CD14-positive monocyte (primary cell): ENCODE results near the gene APOH. TPM values are rescaled to one million over a fixed set of nuclear protein-coding genes. Genes with fewer than 3 reads are reported as not detected.

ENCODE experiments used
- DNase-seq, 3 donors: peaks; one replicate each; pipeline ENCODE4 v3.0.0-alpha.2; 2011 to 2022
- H2AFZ ChIP-seq: 2 replicates; pipeline ENCODE4 v1.6.0; 2012; ENCODE audit warnings: mild to moderate bottlenecking, low read depth, low read length, inconsistent platforms; ENCODE audit not compliant: insufficient read depth, poor library complexity, severe bottlenecking
- H3K27ac ChIP-seq, 2 donors: 1 replicate in 1 of 2; 2 replicates in 1 of 2; pipeline ENCODE4 v1.5.1; 2012 to 2013; ENCODE audit warnings: low read length in 2 of 2, control low read depth in 1 of 2, inconsistent platforms in 1 of 2, low read depth in 1 of 2, mild to moderate bottlenecking in 1 of 2
- H3K27me3 ChIP-seq, 2 donors: one replicate each; pipeline versions ENCODE4 v1.6.0 to v1.6.1; 2011 to 2013; ENCODE audit warnings: low read length in 2 of 2; ENCODE audit not compliant: control insufficient read depth in 2 of 2, insufficient read depth in 2 of 2
- H3K36me3 ChIP-seq, 2 donors: replicated peaks in 1 of 2; 1 replicate in 1 of 2; 2 replicates in 1 of 2; pipeline versions ENCODE4 v1.5.1 to v1.6.1; 2012 to 2013; ENCODE audit warnings: low read length in 2 of 2, control low read depth in 1 of 2, inconsistent platforms in 1 of 2, mild to moderate bottlenecking in 1 of 2; ENCODE audit not compliant: insufficient read depth in 2 of 2, control insufficient read depth in 1 of 2
- H3K4me1 ChIP-seq, 2 donors: 1 replicate in 1 of 2; 2 replicates in 1 of 2; pipeline versions ENCODE4 v1.5.1 to v1.6.1; 2012 to 2013; ENCODE audit warnings: low read length in 2 of 2, control low read depth in 1 of 2, inconsistent platforms in 1 of 2, mild to moderate bottlenecking in 1 of 2, moderate library complexity in 1 of 2; ENCODE audit not compliant: insufficient read depth in 2 of 2, control insufficient read depth in 1 of 2
- H3K4me2 ChIP-seq: replicated peaks from 2 replicates; pipeline ENCODE3; 2012; ENCODE audit warnings: low read length, moderate library complexity, mild to moderate bottlenecking; ENCODE audit not compliant: poor library complexity, severe bottlenecking; ENCODE audit errors: extremely low read depth
- H3K4me3 ChIP-seq, 3 experiments: fragments of 200-600 bp in 1 of 3; sonication (generic) in 1 of 3; replicated peaks in 1 of 3; 1 replicate in 2 of 3; 2 replicates in 1 of 3; pipeline ENCODE4 v1.5.1; 2011 to 2013; ENCODE audit warnings: low read length in 3 of 3, mild to moderate bottlenecking in 3 of 3, control low read depth in 2 of 3, low read depth in 2 of 3, inconsistent platforms in 1 of 3, moderate library complexity in 1 of 3
- H3K79me2 ChIP-seq: 2 replicates; pipeline ENCODE4 v1.6.0; 2012; ENCODE audit warnings: mild to moderate bottlenecking, control low read depth, inconsistent platforms, low read length, moderate library complexity; ENCODE audit not compliant: insufficient read depth
- H3K9ac ChIP-seq: 2 replicates; pipeline ENCODE4 v1.6.0; 2017; ENCODE audit warnings: low read length, mild to moderate bottlenecking; ENCODE audit not compliant: insufficient read depth, poor library complexity, severe bottlenecking
- H3K9me3 ChIP-seq, 2 donors: replicated peaks in 1 of 2; 1 replicate in 1 of 2; 2 replicates in 1 of 2; pipeline versions ENCODE4 v1.5.1 to v1.6.1; 2012 to 2013; ENCODE audit warnings: low read length in 2 of 2, control low read depth in 1 of 2; ENCODE audit not compliant: control insufficient read depth in 1 of 2, insufficient read depth in 1 of 2
- H4K20me1 ChIP-seq: 2 replicates; pipeline ENCODE4 v1.6.0; 2012; ENCODE audit warnings: mild to moderate bottlenecking, low read length, control low read depth, moderate library complexity; ENCODE audit not compliant: insufficient read depth
- H3K27ac Mint-ChIP-seq, 7 donors: one replicate each; pipeline ENCODE4 v1.8.0; 2020; ENCODE audit warnings: mild to moderate bottlenecking in 7 of 7, mixed read lengths in 7 of 7, moderate library complexity in 6 of 7, inconsistent platforms in 2 of 7
- H3K27me3 Mint-ChIP-seq, 3 donors: one replicate each; pipeline ENCODE4 v1.8.0; 2021 to 2022; ENCODE audit warnings: low read depth in 3 of 3, mild to moderate bottlenecking in 3 of 3, mixed read lengths in 3 of 3, moderate library complexity in 3 of 3, inconsistent platforms in 1 of 3
- H3K36me3 Mint-ChIP-seq, 2 donors: one replicate each; pipeline ENCODE4 v1.8.0; 2020; ENCODE audit warnings: mixed read lengths in 2 of 2, inconsistent platforms in 1 of 2, mild to moderate bottlenecking in 1 of 2
- H3K4me1 Mint-ChIP-seq: one replicate; pipeline ENCODE4 v1.8.0; 2020; ENCODE audit warnings: mild to moderate bottlenecking, mixed read lengths
- H3K4me3 Mint-ChIP-seq, 2 donors: one replicate each; pipeline ENCODE4 v1.8.0; 2020; ENCODE audit warnings: mild to moderate bottlenecking in 2 of 2, mixed read lengths in 2 of 2, moderate library complexity in 1 of 2
- H3K9me3 Mint-ChIP-seq, 7 donors: one replicate each; pipeline ENCODE4 v1.8.0; 2020 to 2022; ENCODE audit warnings: mixed read lengths in 7 of 7, mild to moderate bottlenecking in 6 of 7, moderate library complexity in 6 of 7, inconsistent platforms in 2 of 7
- WGBS: methylation state at CpG from one replicate; pipeline ENCODE4 v1.1.5; 2013; ENCODE audit warnings: missing lambda C conversion rate; ENCODE audit not compliant: insufficient coverage; 5-methylcytosine and 5-hydroxymethylcytosine counted together
- intact Hi-C, 2 donors: fragments of 100-400 bp; cut with micrococcal nuclease; formaldehyde crosslinking; loops; one replicate each; pipeline versions ENCODE4 v1.15.0 to v1.15.1; 2023
- polyA plus RNA-seq, 3 donors: library from polyadenylated mRNA; depleted of rRNA in 1 of 3; unstranded in 2 of 3; stranded (reverse) in 1 of 3; fragments of 300-500 nt in 2 of 3; fragments of >200 nt in 1 of 3; fragmentation: Illumina TruSeq in 2 of 3; gene quantifications; 1 replicate in 2 of 3; 2 replicates in 1 of 3; pipeline ENCODE4 v1.2.3, GENCODE V29; 2012 to 2021
- TF ChIP-seq, protein P1 (sequence below): fragments of 200-600 bp; IDR thresholded peaks from one replicate; pipeline ENCODE4 v1.8.0; 2022; ENCODE audit warnings: antibody characterized with exemption, mild to moderate bottlenecking

APOH gene
- polyA plus RNA-seq, 3 donors = not detected

DNA sequence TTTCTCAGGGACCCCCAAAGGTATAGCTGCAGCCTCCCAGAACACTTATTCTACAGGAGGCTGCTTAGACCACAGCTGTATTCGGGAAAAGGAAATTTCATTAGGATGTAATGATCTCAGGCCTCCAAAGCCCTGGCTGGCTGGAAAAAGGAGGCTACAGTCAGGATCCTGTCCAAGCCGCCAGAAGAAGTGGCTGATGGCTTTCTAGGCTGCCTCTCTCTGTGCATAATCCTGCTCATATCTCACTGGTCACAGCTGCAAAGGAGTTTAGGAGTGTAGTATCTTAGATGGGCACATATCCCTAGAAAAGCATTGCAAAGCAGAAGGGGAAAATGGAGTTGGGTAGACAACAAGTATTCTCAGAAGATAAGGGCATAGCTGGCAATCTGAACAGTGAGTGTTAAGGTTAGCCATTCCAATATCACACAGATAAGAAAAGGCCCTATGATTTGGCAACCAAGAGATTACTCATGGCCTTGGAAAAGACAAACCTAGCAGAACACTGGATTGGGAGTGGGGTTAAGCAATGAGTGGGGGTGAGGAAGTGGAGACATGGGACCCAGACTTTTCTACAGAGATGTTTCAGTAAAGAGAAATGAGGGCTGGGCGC, 47.2 kb upstream of the APOH start:
- TF ChIP-seq, protein P1, sequence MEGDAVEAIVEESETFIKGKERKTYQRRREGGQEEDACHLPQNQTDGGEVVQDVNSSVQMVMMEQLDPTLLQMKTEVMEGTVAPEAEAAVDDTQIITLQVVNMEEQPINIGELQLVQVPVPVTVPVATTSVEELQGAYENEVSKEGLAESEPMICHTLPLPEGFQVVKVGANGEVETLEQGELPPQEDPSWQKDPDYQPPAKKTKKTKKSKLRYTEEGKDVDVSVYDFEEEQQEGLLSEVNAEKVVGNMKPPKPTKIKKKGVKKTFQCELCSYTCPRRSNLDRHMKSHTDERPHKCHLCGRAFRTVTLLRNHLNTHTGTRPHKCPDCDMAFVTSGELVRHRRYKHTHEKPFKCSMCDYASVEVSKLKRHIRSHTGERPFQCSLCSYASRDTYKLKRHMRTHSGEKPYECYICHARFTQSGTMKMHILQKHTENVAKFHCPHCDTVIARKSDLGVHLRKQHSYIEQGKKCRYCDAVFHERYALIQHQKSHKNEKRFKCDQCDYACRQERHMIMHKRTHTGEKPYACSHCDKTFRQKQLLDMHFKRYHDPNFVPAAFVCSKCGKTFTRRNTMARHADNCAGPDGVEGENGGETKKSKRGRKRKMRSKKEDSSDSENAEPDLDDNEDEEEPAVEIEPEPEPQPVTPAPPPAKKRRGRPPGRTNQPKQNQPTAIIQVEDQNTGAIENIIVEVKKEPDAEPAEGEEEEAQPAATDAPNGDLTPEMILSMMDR = no peak
- DNase-seq = no peak
- H3K9ac ChIP-seq = no peak overlapping the region
- H3K27ac ChIP-seq = no peak overlapping the region
- H4K20me1 ChIP-seq = no peaks in the 10 kb centered on the region
- H2AFZ ChIP-seq = no peak overlapping the region
- intact Hi-C loops = no loop called here
- no peaks in the 10 kb centered on the region for H3K4me1 ChIP-seq
- no peaks in the 10 kb centered on the region for H3K27me3 ChIP-seq
- Mint-ChIP-seq H3K27ac (no peak overlapping the region), H3K4me3 (no peak overlapping the region), H3K4me1 (no peaks in the 10 kb centered on the region), H3K36me3 (no peaks in the 10 kb centered on the region), H3K27me3 (peaks cover 5 to 18% (median 10%) of the 10 kb centered on the region in 3 donors), H3K9me3 (peaks cover 0 to 7% (median 2%) of the 10 kb centered on the region in 7 donors)
- no peaks in the 10 kb centered on the region for H3K36me3 ChIP-seq
- no peak overlapping the region for H3K4me3 ChIP-seq
- H3K79me2 ChIP-seq = no peaks in the 10 kb centered on the region
- no peak overlapping the region for H3K4me2 ChIP-seq
- H3K9me3 ChIP-seq = no peaks in the 10 kb centered on the region
- no CpG with 5 or more reads among the region's 3 CpGs for WGBS

DNA sequence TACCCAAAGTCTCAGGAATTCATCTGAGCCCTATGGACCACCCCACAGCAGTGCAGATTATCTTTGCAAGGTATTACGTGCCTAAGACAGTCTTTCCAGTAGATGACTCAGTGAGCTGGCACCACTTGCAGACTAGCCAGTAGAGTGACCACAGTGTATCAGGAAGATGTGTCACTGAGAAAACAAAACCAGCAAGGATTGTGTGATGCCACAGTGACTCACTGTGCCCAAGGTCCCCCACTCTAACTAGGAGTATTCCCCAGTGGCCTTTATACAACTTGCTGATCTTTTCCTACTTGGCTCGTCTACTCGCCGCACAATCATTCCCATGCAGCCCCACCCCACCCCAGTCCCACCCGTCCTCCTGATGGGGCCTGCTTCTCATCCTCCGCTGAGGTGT, 46.4 kb upstream of the APOH start:
- Histone ChIP-seq H3K79me2 (no peaks in the 10 kb centered on the region), H3K36me3 (no peaks in the 10 kb centered on the region), H3K27ac (no peak overlapping the region), H2AFZ (no peak overlapping the region), H4K20me1 (no peaks in the 10 kb centered on the region), H3K4me1 (no peaks in the 10 kb centered on the region), H3K4me3 (no peak overlapping the region), H3K27me3 (no peaks in the 10 kb centered on the region), H3K9me3 (no peaks in the 10 kb centered on the region), H3K9ac (no peak overlapping the region), H3K4me2 (no peak overlapping the region)
- TF ChIP-seq, protein P1 = no peak
- intact Hi-C loops = no loop called here
- Mint-ChIP-seq H3K27ac (no peak overlapping the region), H3K9me3 (peaks cover 1 to 9% (median 3%) of the 10 kb centered on the region in 7 donors), H3K4me3 (no peak overlapping the region), H3K36me3 (no peaks in the 10 kb centered on the region), H3K27me3 (peaks cover 5 to 18% (median 10%) of the 10 kb centered on the region in 3 donors), H3K4me1 (no peaks in the 10 kb centered on the region)
- no peak for DNase-seq
- 91% methylated on average over 4 of the region's 6 CpGs for WGBS
